ENCODE measurements around the gene NOC4L.
"Not testable (repeated sequence)": the region's sequence is repeated elsewhere in the genome, so short reads cannot be mapped to it uniquely, and the experiment has no call there.

NOC4L gene

DNA sequence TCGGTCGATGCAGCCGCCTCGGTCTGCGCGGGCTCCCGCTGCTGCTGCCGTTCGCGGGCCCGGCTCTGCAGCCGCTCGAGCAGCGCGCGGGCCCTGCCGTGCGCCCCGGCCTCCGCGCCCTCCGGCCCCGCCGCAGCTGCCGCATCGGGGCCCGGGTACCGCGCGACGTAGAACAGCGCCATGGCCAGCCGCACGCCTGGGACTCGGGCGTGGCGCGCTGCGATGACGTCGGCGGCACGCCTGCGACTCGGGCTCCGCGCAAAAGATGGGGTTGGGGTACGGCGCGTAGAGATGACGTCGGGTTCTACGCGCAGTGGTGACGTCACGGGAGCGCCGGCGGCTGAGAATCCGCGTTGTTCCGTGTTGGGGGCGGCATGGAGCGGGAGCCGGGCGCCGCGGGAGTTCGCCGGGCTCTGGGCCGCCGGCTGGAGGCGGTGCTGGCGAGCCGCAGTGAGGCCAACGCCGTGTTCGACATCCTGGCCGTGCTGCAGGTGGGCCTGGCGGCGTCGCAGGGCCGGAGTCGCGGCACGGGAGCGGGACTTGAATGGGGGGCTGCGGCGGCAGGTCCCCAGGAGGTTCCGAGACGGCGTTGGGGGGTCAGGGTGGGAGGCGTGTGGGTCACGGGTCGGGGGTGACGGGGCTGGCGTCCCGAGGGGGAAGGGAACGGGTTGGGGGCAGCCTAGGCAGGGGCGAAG is at the start of gene NOC4L, which contains the start of gene DDX51:
NOC4L (plus strand) TSS at position 343 of the 695 bp plus-strand sequence; CDS start at position 375, 32 bp downstream.
DDX51 (minus strand) TSS at position 205 of the 695 bp plus-strand sequence; CDS start at position 182, 23 bp downstream.
- DNase-seq, result peak; percentile 97

DNA sequence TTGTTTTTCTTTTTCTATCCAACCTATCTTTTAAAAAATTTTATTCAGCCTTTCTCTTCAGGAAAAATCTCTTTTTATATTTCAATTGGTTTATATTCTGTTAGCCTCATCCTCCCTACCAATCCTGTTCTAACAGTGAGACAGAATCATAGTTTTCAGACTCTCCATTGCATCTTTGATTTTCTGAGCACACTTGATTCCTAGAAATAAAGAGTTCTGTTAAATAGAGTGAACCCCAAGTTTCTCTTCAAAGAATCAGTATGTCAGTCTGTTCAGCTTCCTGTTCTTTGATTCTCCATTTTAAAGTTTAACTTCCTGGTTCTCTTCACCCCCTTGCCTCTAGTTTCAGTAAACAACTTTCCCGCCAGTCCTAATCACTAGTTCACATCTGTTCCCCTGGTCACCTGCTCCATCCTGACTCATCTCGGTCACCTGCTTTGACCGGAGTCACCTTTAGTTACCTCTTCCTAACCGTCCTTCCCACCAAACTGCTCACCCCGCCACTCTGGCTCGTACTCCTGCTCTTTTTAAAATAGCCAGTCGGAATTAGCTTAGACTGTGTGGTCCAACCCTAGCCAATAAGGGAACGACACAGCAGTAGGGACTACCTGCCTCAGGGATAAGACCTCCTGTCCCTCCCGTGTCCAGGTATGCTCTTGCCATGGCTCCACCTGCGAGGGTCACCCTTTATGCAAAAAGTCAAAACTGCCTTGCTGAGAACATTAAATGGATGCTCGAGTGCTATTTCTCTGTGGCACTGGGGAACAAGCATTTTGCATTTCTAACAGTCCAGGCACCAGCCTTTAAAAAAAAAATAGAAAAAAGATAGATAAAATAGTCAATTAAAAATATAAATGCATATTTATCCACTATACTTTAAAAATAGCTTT is 48.5 kb upstream of the NOC4L start:
- DNase-seq, result peak; percentile 76

DNA sequence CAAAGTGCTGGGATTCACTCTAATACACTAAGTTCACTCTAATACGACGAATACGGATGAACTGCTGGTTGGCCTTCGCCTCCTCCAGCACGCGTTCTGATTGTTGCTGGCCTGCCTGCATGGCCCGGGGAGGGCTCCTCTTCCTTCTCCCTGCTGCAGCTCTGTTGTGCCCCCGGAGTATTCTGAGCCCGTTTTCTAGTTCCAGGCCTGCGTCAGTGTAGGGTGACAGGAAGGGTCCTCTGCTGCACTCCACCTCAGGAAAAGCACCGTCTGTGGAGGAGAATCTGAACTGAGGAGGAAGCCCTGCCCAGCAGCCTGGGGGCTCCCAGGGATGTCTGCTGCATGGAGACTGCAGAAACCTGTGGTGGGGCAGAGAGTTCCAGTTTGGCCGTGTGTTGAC is 44.5 kb upstream of the NOC4L start:
- DNase-seq, result no peak

DNA sequence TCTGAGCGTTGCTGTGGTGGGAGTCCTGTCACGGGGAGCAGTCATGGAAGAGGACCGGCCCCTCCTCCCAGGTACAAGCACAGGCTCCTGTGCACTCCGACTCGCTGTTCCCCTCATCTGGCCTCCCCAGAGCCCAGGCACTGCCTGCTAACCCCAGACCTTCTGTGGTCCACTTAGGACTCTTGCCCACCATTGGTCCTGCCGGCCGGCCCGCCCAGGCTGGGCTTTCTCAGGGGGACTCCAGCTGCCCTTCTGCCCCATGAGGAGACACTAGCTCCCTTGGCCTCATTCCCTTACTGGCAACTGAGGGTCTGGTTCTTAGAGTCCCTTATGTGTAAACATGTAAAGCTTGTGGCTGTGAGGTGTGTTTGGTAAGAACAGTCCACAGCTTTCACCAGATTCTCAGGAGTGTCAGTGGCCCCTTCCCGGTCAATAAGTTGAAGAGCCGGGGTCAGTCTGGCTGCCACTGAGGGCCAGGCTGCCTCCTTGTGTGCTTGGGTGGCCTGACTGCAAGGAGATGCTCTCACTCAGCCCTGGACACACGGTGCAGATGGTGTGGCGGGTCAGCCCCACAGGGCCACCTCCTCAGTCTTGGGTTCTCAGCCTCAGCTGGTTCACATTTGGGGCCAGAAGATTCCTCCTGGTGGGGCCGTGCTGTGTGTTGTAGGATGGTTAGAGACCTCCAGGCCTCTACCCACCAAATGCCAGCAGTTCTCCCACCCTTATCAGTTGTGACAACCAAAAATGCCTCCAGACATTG is 43.8 kb upstream of the NOC4L start:
- no peak for DNase-seq

DNA sequence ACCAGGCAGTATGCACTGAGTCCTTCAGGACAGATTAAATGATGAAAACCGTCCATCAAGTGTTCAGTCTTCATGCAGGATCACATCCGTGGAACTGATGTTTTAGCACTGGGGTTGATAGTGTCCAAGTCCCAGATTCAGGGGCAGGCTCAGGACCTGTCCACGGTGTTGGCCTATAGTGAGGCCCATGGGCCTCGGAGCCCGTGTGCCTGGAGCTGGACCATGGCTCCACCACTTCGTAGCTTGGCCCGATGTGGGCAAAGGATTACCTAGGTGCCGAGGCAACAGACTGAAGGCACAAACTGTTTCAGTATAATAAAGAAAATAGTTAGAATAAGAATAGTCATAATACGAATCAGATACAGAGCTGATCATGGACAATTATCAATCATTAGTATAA is 42.0 kb upstream of the NOC4L start:
- DNase-seq, result no peak

DNA sequence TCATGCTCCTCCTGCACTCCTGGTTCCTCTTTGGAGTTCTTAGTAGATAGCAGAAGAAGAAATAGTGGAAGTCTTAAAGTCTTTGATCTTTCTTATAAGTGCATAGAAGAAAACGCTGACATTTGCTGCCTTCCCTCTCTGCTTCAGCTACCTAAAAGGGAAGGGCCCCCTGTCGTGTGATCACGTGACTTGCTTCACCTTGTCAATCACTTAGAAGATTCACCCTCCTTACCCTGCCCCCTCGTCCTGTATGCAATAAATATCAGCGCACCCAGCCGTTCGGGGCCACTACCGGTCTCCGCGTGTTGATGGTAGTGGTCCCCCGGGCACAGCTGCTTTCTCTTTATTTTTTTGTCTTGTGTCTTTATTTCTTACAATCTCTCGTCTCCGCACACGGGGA is 41.2 kb upstream of the NOC4L start:
- not testable (repeated sequence) for DNase-seq

DNA sequence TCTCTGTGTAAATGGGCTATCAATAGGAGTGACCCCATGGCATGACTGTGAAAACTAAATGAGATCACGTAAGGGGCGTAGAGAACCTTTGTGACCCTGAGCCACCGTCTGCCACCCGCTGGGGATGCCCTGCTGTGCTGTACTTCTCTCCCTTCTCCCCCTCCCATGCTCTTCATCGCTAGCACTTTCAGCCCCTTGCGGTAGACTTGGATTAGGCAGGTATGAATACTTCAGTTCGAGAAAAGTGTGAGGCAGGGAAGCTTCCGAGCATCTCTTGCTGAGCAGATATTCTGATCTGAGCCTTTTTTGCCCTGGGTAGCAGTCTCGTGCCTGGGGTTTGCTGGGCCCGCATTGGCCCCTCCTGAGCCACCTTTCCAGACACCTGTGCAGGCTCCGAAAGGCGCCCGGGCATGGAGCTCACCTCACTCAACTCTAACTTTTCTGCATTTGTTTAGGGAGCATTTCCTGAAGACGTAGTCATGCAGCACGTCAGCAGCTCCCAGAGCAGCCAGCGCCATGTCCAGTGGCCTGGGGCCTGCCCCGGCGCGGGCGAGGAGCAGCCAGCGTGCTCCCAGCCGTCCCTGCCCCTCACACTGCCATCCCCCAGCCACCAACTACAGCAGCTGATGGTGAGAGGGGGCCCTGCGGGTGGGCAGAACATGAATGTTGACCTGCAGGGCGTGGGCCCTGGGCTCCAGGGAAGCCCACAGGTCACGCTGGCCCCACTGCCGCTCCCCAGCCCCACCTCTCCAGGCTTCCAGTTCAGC is 40.5 kb upstream of the NOC4L start:
- DNase-seq, result no peak

DNA sequence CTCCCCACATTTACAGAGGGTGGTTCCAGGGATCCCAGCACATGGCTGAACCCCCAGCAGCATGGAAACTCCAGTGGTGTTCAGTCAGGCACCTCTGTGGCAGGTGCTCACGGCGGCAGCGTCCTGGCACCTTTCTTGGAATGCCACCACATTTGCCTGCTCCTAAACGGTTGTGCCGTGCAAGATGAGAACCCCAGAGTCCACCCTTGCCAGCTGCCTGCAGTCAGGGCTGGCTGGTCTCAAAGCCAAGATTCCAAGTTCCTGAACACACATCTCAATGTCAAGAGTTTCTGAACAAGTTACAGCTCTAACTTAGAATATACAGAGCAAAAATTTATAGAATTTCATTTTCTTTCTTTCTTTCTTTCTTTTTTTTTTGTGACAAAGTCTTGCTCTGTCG is 38.8 kb upstream of the NOC4L start:
- no peak for DNase-seq

DNA sequence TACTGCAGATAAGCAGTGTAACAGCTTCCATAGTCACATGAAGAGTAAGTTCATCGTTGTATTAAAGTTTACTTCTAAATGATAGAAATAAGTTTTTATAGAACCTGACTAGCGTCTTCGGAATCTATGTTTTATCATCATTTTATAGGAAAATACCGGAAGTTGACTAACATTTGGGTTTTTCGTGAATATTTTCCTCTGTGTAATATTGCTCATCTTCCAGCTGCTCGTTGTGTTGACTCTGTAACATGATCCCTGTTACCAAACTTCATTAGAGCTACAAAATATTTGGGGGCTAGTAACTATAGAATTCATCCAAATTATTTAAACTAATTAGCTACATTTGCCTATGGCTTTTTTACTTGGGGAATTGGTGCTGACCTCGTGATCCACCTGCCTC is 37.3 kb upstream of the NOC4L start:
- DNase-seq, result no peak

DNA sequence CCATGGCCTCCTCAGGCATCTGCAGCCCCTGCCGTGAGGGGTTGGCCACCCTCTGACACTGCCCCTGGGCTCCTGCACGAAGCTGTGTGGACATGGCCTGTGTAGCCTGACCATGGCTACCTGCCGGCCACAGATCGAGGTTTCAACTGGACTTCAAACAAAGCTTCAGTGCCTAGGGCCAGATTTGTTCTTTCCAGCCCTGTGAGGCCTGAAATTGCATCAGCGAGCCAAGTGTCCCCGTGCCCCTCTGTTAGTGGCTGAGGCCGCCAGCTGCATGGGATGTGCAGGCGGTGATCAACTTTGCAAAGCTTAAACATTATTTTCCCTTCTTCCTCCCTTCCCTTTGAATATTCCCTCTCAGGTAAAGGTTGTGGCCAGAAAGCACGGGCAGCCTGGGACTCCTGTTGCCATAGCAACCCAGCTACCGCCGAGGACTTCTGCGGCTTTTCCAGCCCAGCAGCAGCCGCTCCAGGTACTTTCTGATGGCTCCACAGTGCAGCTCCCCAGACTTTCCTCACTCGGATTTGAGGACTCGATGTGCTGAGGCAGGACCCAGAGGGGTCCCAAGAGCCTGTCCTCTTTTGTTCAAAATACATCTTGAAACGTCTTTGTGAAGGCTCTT is 35.9 kb upstream of the NOC4L start:
- peak; percentile 32 for DNase-seq

DNA sequence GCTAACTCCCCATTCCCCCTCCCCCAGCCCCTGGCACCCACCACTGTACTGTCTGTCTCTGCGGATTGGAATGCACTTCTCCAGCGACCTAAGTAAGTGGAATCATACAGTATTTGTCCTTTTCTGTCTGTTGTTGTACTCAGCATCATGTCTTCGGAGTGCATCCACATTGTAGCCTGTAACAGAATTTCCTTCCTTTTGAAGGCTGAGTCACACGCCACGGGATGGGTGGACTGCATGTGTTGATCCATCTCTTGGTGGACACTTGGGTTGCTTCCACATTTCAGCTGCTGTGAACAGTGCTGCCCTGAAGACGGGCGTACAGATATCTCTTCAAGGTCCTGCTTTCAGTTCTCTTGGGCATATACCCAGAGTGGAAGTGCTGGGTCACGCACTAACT is 34.5 kb upstream of the NOC4L start:
- no peak for DNase-seq

DNA sequence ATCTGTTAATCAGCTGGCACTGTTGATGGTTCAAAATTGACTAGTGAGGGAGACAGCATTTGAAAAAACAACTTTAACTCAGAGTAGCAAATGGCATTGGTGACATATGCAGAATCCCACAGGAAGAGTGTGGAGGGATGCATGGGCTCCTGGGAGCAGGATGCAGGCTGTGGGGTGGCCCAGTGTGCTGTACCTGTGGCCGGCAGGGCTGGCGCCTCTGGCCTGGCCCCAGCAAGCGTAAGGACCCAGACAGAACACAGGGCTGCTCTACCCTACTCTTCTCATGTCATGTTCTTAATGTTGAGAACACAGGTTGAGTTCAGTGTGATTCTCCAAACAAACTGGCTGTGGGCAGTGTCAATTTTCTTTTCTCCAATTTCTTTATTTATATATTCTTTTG is 33.6 kb upstream of the NOC4L start:
- no peak for DNase-seq

DNA sequence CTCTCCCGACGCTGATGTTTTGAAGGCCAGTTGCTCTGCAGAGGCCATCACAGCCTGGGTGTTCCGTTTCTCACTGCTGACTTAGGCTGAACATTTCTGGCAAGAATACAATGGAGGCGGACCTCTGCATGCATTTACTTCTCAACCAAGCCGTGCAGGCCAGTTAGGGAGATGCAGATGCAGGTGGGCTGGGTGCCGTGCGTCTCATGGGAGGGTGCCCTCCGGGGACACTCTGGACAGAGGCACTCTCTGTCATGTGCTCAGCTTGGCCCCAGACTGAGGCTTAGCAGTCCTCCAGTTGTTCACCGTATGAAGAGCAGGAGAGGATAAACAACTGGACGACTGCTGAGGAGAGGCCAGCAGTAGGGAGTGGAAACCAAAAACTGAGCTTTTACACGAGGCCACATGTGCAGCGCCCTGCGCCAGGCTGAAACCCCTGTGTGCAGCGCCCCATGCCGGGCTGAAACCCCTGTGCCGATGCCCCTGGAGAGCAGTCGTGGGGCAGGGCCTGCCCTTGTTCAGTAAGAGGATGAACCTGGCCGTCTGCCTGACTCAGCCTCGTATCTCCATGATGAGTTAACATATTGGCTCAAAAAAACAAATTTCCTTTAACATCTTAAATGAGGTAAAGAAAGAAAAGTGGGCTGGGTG is 32.5 kb upstream of the NOC4L start:
- DNase-seq, result no peak

DNA sequence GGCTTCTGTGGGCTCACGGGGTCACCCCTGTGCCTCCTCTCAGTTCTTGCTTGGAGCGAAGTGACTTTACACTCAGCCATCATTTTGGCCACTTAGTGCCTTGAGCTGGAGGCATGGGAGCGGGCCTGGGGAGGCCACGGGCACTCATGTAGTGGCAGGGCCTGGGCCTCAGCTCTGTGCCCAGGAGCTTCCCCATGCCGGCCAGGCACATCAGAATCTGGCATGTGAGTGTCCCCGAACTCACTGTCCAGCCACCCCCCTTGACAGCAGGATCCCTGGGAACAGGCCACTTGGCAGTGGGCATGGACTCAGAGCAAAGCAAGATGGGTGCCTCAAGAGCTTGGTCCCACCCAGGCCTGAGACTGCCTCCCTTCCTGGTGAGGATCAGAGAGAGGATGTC is 29.6 kb upstream of the NOC4L start:
- no peak for DNase-seq

DNA sequence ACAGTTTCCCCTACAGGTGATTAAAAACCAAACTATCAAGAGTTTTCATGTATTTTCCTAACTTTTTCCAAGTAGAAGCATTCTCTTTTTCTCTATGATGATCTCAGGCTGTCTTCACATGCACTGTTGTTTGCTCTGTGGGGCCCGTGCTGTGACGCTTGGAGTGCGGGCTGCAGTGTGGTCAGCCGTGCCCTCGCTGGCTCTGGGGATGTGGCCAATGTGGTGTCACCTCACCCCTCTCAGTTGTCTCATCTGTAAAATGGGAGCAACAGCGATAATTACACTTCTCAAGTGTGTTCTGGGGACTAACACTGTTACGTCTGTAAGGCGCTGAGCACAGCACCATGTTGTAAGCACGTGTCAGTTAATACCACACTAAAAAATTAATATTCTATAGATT is 28.8 kb upstream of the NOC4L start:
- DNase-seq, result no peak

DNA sequence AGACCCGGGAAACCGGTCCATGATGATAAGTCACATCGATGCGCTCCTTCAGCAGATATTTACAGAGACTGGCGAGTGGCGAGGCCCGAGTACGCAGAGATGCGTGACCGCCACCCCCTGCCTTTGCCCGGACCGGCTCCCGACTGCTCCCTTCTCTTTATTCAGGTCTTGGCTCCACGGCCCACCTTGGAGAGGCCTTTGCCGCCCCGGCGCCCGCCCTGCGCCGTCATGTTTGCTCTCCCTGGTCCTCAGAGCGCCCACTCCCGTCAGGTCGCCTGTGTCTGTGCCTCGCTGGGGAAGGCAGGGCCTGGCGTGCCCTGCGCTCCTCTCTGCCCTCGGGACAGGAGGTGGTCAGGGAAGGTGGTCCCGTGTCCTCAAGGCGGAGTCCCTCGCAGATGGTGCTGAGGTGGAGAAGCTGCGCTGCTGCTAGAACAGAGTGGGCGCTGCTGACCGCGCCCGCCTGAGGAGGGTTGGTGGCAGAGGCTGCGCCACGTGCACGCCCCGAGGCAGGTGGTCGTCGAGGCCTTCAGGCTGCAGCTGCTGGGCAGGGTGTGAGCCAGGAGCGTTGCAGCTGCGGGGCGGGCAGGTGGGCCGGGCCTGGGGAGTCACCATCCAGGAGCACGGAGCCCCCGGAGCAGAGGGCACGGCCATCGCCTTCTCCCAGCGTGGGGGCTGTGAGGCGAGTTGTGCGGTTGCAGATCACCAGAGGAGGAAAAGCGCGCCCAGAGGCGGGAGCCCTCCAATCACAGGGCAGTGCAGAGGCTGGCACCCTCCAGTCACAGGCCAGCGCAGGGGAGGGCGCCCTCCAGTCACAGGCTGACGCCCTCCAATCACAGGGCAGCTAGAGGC is 27.3 kb upstream of the NOC4L start:
- DNase-seq, result no peak

DNA sequence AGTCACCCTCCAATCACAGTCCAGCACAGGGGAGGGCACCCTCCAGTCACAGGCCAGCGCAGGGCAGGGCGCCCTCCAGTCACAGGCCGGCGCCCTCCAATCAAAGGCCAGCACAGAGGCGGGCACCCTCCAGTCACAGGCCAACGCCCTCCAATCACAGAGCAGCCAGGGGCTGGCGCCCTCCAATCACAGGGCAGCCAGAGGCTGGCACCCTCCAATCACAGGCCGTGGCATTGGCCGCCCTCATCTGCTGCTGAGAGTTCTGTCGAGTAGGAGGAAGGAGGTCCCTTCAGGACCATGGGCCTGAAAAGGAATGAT is 26.7 kb upstream of the NOC4L start:
- no peak for DNase-seq

DNA sequence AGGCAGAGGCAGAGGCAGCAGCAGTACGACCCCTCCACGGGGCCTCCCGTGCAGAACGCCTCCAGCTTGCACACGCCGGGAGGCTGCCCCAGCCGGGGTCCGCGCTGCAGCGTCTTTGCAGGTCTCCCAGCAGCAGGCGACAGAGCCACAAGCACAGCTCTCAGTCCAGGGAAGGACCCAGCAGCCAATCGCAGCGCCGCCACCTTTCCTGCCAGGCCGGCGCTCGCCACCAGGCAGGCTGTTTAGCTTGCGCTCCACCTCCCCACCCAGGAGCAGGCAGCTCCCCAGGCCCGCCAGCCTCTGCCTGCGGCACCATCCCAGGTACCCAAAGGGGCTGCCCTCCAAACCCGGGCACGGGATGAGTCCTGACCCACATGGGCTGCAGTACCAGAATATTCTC is 25.4 kb upstream of the NOC4L start:
- no peak for DNase-seq

DNA sequence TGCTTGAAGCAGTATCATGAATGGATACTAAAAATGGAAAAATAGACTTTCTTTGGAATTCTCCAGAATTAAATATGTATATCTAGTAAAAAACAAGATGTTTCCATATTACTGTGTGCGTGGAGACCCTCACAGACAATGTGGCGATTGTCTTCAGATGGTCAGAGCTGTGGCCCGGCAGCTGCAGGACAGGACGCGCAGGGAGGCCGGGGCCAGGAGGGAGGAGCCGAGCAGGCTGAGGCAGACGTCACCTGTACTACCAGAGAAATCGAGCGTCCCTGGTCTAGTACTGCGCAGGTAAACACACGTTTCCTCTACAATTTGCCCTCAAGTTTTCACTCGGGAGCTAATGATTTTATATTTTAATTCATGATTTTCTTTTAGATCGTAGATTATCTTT is 23.0 kb upstream of the NOC4L start:
- DNase-seq, result no peak

DNA sequence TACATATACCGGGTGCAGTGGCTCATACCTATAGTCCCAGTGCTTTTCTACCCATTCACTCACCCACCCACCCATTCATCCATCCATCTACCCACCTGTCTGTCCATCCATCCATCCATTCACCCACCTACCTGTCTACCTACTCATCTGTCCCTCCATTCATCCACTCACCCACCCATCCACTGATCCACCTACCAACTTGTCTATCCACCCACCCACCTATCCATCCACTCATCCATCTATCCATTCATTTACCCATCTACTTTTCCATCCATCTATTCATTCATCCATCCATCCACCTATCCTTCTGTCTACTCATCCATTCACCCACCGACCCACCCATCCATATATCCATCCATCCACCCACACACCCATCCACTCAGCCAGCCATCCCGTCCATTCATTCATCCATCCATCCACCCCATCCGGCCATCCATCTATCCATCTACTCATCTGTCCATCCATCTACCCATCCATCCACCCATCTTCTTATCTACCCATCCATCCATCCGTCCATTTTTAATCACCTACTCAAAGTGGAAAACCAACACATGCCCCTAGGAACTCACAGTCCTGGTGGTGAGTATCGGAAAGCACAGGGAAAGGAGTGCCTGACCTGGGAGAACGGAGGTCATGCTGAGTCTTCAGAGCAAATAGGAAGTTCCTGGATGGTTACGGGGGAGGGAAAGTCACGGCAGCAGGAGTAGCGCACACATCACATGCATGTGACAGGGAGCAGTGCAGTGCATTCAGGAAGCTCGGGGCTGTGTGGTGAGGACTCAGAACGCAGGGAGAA is 20.1 kb upstream of the NOC4L start:
- DNase-seq, result no peak
